ENCODE data around the gene SLC25A43.

GRCh38 chrX:119482041-119482440 lies 82.9 kb downstream of the SLC25A43 start:
- TF ChIP-seq PAX5 (IDR thresholded peaks at IDR 0.05; ENCODE audit: insufficient read depth, low read length, severe bottlenecking) = no peak
- TF ChIP-seq POLR2A (IDR thresholded peaks at IDR 0.05; ENCODE audit: low read depth, low read length) = no peak
- TF ChIP-seq TAF1 (IDR thresholded peaks at IDR 0.05; ENCODE audit: low read depth, low read length) = no peak
- no peak for TF ChIP-seq POLR2AphosphoS5 (IDR thresholded peaks at IDR 0.05; ENCODE audit: low read depth, low read length)
- no peak for TF ChIP-seq POU2F2 (IDR thresholded peaks at IDR 0.05; ENCODE audit: low read depth, low read length)
